ENCODE results near the gene IL1A.

- TF ChIP-seq CTCF (conservative IDR thresholded peaks at IDR 0.05; ENCODE audit: low read depth, low read length): no peak
- TF ChIP-seq EZH2phosphoT487 (IDR thresholded peaks at IDR 0.05; ENCODE audit: borderline replicate concordance, low read length): no peak
- no peak for TF ChIP-seq EZH2 (IDR thresholded peaks at IDR 0.05; ENCODE audit: low read length, unreplicated experiment)
These were observed 43.8 kb downstream of the IL1A start for GRCh38 chr2:112740527-112740926.
